AG09309 (cell line): ENCODE measurements around the gene TSPAN15.
"Not testable (repeated sequence)": the region's sequence is repeated elsewhere in the genome, so short reads cannot be mapped to it uniquely, and the experiment has no call there.

ENCODE experiments used
- DNase-seq: peaks from one replicate; pipeline ENCODE4 v3.0.0-alpha.2; 2010; ENCODE audit warnings: low read depth
- H3K4me3 ChIP-seq: 2 replicates; pipeline ENCODE4 v1.5.1; 2011; ENCODE audit warnings: mild to moderate bottlenecking, low read depth, low read length, moderate library complexity; ENCODE audit not compliant: control insufficient read depth
- TF ChIP-seq, protein P1 (sequence below): IDR thresholded peaks from 2 replicates; pipeline ENCODE4 v1.5.1; 2011; ENCODE audit warnings: mild to moderate bottlenecking, low read depth, low read length, inconsistent platforms; ENCODE audit not compliant: insufficient read depth, control insufficient read depth; ENCODE audit errors: missing control alignments

The TSPAN15 gene

DNA sequence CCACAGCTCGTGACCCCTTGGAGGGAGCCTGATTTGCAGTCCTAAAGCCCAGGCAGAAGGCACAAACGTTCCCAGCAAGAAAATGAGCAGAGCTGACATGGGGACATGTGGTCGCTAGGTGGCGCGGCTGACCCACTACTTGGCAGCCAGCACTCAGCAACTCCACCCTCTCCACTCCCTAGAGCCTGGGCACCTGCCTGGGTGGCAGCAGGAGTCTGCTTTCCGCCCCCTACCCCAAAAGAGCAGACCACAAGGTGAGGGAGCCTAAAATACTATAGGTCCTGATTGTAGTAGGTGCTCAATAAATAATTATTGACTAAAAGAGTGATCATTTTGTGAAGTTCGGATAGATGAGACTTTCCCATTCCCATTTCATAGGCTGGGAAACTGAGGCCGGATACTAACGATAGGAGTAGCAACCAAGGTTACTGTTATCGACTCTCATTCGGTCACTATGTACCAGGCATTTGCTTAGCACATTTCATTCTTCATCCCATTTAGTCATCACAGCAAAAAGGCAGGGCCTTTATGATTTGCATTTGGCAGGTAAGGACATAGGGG, 64.5 kb downstream of the TSPAN15 start:
- H3K4me3 ChIP-seq = no peak overlapping the region
- TF ChIP-seq, protein P1, sequence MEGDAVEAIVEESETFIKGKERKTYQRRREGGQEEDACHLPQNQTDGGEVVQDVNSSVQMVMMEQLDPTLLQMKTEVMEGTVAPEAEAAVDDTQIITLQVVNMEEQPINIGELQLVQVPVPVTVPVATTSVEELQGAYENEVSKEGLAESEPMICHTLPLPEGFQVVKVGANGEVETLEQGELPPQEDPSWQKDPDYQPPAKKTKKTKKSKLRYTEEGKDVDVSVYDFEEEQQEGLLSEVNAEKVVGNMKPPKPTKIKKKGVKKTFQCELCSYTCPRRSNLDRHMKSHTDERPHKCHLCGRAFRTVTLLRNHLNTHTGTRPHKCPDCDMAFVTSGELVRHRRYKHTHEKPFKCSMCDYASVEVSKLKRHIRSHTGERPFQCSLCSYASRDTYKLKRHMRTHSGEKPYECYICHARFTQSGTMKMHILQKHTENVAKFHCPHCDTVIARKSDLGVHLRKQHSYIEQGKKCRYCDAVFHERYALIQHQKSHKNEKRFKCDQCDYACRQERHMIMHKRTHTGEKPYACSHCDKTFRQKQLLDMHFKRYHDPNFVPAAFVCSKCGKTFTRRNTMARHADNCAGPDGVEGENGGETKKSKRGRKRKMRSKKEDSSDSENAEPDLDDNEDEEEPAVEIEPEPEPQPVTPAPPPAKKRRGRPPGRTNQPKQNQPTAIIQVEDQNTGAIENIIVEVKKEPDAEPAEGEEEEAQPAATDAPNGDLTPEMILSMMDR = peak; percentile 89
- DNase-seq = peak; percentile 23

DNA sequence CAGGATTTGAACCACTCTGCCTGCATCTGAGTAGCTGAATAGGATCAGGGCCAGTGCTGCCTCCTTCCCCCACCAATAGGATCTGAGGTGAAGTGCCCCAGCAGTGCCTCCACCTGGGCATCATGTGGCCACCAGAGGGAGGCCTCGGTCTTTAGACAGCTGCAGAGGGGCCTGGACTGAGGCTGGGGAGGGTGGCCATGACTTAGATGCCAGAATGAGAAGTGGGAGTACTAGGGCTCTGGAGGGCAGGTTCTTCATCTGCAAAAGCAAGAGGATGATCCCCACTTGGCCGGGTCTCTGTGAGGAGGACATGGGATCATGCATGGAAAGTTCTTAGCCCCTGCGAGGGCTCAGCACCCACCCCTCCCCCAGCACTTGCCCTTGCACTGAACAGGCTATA, 65.1 kb downstream of the TSPAN15 start:
- no peak for DNase-seq
- TF ChIP-seq, protein P1 = peak; percentile 10
- H3K4me3 ChIP-seq = no peak overlapping the region

DNA sequence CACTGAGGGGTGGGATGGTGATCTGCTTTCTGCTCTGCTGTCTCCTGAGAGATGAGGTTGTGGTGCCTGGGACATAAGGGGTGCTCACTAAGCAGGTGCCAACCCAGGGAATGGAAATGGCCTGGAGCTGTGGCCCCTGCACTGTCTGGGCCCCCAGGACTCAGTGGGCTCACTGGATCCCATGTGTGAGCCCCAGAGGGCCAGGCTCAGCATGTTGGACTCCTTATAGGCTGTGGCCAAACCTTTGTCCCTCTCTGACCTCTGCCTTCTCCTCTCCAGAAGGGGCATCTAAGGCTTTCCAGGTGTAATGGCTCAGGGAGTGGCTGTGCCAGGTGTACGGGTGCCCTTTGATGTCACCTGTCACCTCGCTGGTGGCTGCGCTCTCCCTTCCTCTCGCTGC, 65.5 kb downstream of the TSPAN15 start:
- H3K4me3 ChIP-seq = no peak overlapping the region
- TF ChIP-seq, protein P1 = no peak
- DNase-seq = no peak

DNA sequence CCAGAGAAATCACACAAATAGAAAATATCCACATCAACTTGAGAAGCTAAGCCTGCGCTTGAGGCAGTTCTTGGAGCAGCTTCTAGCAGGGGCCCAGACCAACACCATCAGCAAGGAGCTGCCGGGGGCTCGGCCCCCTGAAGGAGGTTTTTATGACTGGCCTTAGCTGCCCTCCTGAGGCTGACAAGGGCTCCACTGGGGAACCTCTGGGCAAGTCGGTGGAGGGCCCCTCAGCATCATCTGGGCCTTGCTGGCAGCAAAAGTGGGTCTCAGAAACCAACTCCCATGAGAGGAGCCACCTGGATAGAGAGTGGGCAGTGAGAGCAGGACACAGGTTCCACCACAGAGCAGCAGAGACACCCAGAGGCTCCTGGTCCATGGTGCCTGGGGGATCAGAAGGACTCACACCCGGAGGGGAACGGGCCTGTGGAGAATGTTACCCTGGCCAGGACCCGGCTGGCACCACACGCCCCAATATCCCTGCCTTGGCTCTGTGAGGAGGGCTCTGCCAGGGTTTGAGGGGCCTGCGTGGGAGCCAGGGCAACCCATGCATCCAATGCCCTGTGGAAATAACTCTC, 66.1 kb downstream of the TSPAN15 start:
- H3K4me3 ChIP-seq = no peak overlapping the region
- DNase-seq = no peak
- TF ChIP-seq, protein P1 = no peak

DNA sequence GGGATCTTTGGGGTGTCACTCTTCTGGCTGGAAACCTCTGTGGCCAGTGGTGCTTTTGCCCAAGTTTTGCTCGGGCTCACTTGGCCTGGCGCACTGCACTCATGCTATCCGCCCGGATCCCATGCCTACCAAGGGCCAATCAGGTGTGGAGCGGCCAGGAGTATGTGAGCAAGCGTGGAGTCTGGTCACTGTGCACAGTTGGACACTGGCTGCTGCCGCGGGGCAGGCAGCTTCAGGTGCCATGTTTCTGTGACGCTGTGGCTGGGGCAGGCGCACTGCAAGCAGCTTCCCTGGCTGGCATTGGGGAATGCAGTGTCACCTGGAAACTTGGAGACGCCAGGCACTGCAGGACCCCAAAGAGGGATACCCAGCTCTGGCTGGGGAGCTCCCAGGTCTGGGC, 76.7 kb downstream of the TSPAN15 start:
- H3K4me3 ChIP-seq = no peak overlapping the region
- no peak for DNase-seq
- TF ChIP-seq, protein P1 = no peak

DNA sequence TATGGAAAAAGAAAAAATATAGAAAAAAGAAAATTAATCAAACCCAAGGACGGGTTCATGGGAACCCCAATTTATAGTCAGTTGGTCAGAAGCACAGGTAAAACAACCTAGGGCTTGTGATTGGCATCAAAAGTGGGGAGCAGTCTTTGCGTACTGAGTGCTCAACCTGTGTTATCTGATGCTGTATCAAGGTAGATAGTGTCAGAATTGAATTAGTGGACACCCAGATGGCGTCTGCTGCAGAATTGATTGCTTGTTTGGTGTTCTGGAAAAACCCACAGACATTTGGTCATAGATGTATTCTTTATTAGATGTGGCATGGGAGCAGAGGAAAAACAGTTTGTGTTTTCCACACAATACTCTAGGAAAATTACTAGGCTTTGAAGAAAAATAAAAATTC, 82.4 kb downstream of the TSPAN15 start:
- TF ChIP-seq, protein P1 = no peak
- H3K4me3 ChIP-seq = no peak overlapping the region
- no peak for DNase-seq

DNA sequence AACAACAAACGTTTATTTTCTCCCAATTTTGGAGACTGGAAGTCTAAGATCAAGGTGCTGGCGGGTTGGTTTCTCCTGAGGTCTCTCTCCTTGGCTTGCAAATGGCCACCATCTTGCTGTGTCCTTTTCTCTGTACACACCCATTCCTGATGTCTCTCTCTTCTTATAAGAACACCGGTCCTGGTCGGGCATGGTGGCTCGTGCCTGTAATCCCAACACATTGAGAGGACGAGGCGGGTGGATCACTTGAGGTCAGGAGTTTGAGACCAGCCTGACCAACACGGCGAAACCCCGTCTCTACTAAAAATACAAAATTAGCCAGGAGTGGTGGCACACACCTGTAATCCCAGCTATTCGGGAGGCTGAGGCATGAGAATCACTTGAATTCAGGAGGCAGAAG, 85.3 kb downstream of the TSPAN15 start:
- H3K4me3 ChIP-seq, DNase-seq: not testable (repeated sequence)
